ENCODE data around the gene LOC101059915.
A peak's percentile ranks its signal among the peaks of the same experiment; 100 is the strongest.
"Not testable (repeated sequence)": the region's sequence is repeated elsewhere in the genome, so short reads cannot be mapped to it uniquely, and the experiment has no call there.

Gene LOC101059915

DNA sequence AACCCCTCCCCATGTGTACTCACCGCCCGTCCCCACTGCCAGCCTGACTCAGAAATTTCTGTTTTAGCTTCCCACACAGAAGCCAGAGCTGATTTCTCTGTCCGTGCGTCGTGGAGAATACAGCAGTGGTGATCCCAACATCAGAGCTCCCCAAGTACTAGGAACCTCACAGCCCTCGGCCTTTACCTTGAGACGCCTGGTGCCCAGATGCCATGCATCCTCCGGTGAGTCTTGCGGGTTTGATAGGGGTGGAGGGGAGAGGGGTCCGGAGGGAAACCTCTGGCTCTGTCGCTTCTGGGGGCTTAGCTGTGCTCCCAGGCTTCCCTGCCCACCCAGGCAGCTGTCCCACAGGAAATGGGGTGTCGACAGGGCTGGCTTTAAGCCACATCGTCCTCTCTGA lies 2.1 kb downstream of the LOC101059915 start:
- CTCF ChIA-PET (ENCODE audit: low intra/inter-chr PET ratio, low total read pairs), result interaction anchor here (1.2 kb wide), 1 partner anchor 190 kb away, joined by 3 read pairs; no protein-coding TSS in a partner anchor
- intact Hi-C loops (cut with micrococcal nuclease; ENCODE audit: unreplicated experiment) (no loop called here), in situ Hi-C loops (cut with HindIII; ENCODE audit: extremely low pct_ligation_motif_present, low pct_unique_long_range_greater_than_20kb) (no loop called here)
- no peak for FAIRE-seq
- no TSS peak for BruUV-seq (replicated peaks)
- WGBS (ENCODE audit: low lambda C conversion rate), result 30% methylated on average over 4 of the region's 13 CpGs
- Histone ChIP-seq H3K4me2 (ENCODE audit: low read depth, low read length) (no peak overlapping the region), H2AFZ (ENCODE audit: low read length) (no peak overlapping the region), H3K9ac (ENCODE audit: insufficient read depth, low read depth, low read length) (no peak overlapping the region), H3K79me2 (ENCODE audit: insufficient read depth, low read length) (no peaks in the 10 kb centered on the region), H4K20me1 (ENCODE audit: insufficient read depth, low read length) (no peaks in the 10 kb centered on the region), H3K27ac (ENCODE audit: extremely low read length, insufficient read depth, low read length) (no peak overlapping the region), H3K27me3 (ENCODE audit: control insufficient read depth in 1 of 2, insufficient read depth in 2 of 2, low read length in 2 of 2) (peaks cover 0 to 4% of the 10 kb centered on the region in 2 experiments; a peak in 2 of 5 replicates), H3K4me1 (ENCODE audit: insufficient read depth, low read length) (no peaks in the 10 kb centered on the region), H3K4me3 (replicated peaks in 1 of 3; ENCODE audit: insufficient read depth in 1 of 3, low read depth in 2 of 3, low read length in 3 of 3) (no peak overlapping the region), H3K9me3 (ENCODE audit: low read length) (no peaks in the 10 kb centered on the region), H3K36me3 (replicated peaks in 1 of 2; ENCODE audit: control insufficient read depth in 1 of 2, insufficient read depth in 2 of 2, low read length in 2 of 2) (no peaks in the 10 kb centered on the region)
- TF ChIP-seq GATAD1 (CRISPR knock-in tag; IDR thresholded peaks at IDR 0.05) (no peak), FOXM1 (CRISPR knock-in tag; IDR thresholded peaks at IDR 0.05) (no peak), GATAD2A (CRISPR knock-in tag; IDR thresholded peaks at IDR 0.05) (no peak), ZSCAN12 (CRISPR knock-in tag; IDR thresholded peaks at IDR 0.05) (no peak), IRX3 (CRISPR knock-in tag; IDR thresholded peaks at IDR 0.05; ENCODE audit: borderline replicate concordance, low read depth) (no peak), ZNF7 (CRISPR knock-in tag; IDR thresholded peaks at IDR 0.05) (no peak), TGIF2 (CRISPR knock-in tag; IDR thresholded peaks at IDR 0.05) (no peak)
- TF ChIP-seq, protein P1, sequence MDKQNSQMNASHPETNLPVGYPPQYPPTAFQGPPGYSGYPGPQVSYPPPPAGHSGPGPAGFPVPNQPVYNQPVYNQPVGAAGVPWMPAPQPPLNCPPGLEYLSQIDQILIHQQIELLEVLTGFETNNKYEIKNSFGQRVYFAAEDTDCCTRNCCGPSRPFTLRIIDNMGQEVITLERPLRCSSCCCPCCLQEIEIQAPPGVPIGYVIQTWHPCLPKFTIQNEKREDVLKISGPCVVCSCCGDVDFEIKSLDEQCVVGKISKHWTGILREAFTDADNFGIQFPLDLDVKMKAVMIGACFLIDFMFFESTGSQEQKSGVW (CRISPR knock-in tag; IDR thresholded peaks at IDR 0.05; ENCODE audit: borderline replicate concordance), result no peak
- POLR2A ChIA-PET, result no interaction called here
- no peak for DNase-seq (ENCODE audit: low spot score)
- ATAC-seq, result no peak

DNA sequence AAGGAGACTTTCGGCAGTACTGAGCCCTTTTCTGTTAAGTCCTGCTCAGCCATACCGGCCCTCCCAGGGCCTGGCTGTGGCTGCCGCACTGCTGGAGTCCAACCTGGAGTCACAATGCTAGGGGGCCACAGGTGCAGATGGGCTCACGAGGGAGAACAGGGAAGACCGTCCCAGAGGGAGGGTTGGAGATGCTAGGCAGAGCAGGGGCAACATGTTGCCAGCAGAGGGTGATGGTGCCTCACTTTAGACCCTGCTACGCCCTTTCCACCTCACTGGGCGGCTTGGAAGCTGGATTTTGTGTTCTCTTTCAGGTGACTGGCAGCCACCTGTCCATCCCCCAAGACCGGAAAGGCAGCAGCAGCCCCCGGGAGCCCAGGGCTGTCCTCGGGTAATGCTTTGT lies 2.6 kb downstream of the LOC101059915 start:
- ATAC-seq (peak; percentile 92), FAIRE-seq (peak; percentile 88)
- BruUV-seq (replicated peaks); DNase-seq (ENCODE audit: low spot score); H3K27ac ChIP-seq (ENCODE audit: extremely low read length, insufficient read depth, low read length); H3K27me3 ChIP-seq (ENCODE audit: control insufficient read depth in 1 of 2, insufficient read depth in 2 of 2, low read length in 2 of 2); H3K9ac ChIP-seq (ENCODE audit: insufficient read depth, low read depth, low read length); in situ Hi-C loops (cut with HindIII; ENCODE audit: extremely low pct_ligation_motif_present, low pct_unique_long_range_greater_than_20kb); H4K20me1 ChIP-seq (ENCODE audit: insufficient read depth, low read length); H3K79me2 ChIP-seq (ENCODE audit: insufficient read depth, low read length); H3K4me1 ChIP-seq (ENCODE audit: insufficient read depth, low read length); H3K9me3 ChIP-seq (ENCODE audit: low read length); H3K4me2 ChIP-seq (ENCODE audit: low read depth, low read length); POLR2A ChIA-PET; intact Hi-C loops (cut with micrococcal nuclease; ENCODE audit: unreplicated experiment); H2AFZ ChIP-seq (ENCODE audit: low read length); H3K4me3 ChIP-seq (replicated peaks in 1 of 3; ENCODE audit: insufficient read depth in 1 of 3, low read depth in 2 of 3, low read length in 3 of 3); H3K36me3 ChIP-seq (replicated peaks in 1 of 2; ENCODE audit: control insufficient read depth in 1 of 2, insufficient read depth in 2 of 2, low read length in 2 of 2): not testable (repeated sequence)
- TF ChIP-seq, protein P2, sequence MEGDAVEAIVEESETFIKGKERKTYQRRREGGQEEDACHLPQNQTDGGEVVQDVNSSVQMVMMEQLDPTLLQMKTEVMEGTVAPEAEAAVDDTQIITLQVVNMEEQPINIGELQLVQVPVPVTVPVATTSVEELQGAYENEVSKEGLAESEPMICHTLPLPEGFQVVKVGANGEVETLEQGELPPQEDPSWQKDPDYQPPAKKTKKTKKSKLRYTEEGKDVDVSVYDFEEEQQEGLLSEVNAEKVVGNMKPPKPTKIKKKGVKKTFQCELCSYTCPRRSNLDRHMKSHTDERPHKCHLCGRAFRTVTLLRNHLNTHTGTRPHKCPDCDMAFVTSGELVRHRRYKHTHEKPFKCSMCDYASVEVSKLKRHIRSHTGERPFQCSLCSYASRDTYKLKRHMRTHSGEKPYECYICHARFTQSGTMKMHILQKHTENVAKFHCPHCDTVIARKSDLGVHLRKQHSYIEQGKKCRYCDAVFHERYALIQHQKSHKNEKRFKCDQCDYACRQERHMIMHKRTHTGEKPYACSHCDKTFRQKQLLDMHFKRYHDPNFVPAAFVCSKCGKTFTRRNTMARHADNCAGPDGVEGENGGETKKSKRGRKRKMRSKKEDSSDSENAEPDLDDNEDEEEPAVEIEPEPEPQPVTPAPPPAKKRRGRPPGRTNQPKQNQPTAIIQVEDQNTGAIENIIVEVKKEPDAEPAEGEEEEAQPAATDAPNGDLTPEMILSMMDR (CRISPR knock-in tag; IDR thresholded peaks at IDR 0.05), result peak; percentile 78
- TF ChIP-seq STAG1 (CRISPR knock-in tag; IDR thresholded peaks at IDR 0.05) (peak; percentile 72), RAD21 (CRISPR knock-in tag; IDR thresholded peaks at IDR 0.05) (peak; percentile 39; the same call in 1 of the 2 replicates)
- no CpG with 5 or more reads among the region's 10 CpGs for WGBS (ENCODE audit: low lambda C conversion rate)
- CTCF ChIA-PET (ENCODE audit: low intra/inter-chr PET ratio, low total read pairs), result interaction anchor here (1.2 kb wide), 1 partner anchor 189 kb away, joined by 3 read pairs; no protein-coding TSS in a partner anchor
